Esophagus squamous epithelium (tissue), 5 donors: Measurements from ENCODE around the gene FNBP1L. TPM values are rescaled to one million over a fixed set of nuclear protein-coding genes. Genes with fewer than 3 reads are reported as not detected.

ENCODE experiments used
- DNase-seq: peaks from one replicate; lab custom pipeline; 2025; lab: John Stamatoyannopoulos, UW
- H3K27ac ChIP-seq, 4 donors: fragments of 200-600 bp; sonication (generic); one replicate each; pipeline ENCODE4 v1.5.1; 2016 to 2019; ENCODE audit warnings: mild to moderate bottlenecking in 1 of 4
- H3K27me3 ChIP-seq, 4 donors: fragments of 200-600 bp; sonication (generic); 1 replicate in 3 of 4; 2 replicates in 1 of 4; pipeline versions ENCODE4 v1.5.1 to v1.6.0; 2017 to 2021; ENCODE audit warnings: antibody characterized with exemption in 1 of 4
- H3K36me3 ChIP-seq, 3 donors: fragments of 200-600 bp; sonication (generic); one replicate each; pipeline ENCODE4 v1.5.1; 2016 to 2019
- H3K4me1 ChIP-seq, 3 donors: fragments of 200-600 bp; sonication (generic); one replicate each; pipeline ENCODE4 v1.5.1; 2017 to 2019
- H3K4me3 ChIP-seq, 4 donors: fragments of 200-600 bp; sonication (generic); 1 replicate in 3 of 4; 2 replicates in 1 of 4; pipeline ENCODE4 v1.5.1; 2016 to 2019; ENCODE audit warnings: mild to moderate bottlenecking in 2 of 4, moderate library complexity in 1 of 4
- H3K9me3 ChIP-seq, 3 donors: fragments of 200-600 bp; sonication (generic); one replicate each; pipeline ENCODE4 v1.5.1; 2016 to 2019
- POLR2A ChIP-seq, 4 donors: fragments of 450-650 bp; IDR thresholded peaks; one replicate each; pipeline ENCODE4 v1.6.1; 2017; ENCODE audit warnings: antibody characterized with exemption in 4 of 4, mild to moderate bottlenecking in 4 of 4, moderate library complexity in 3 of 4
- WGBS, 2 donors: methylation state at CpG; one replicate each; pipeline ENCODE4 v1.1.5; 2018; 5-methylcytosine and 5-hydroxymethylcytosine counted together
- intact Hi-C: fragments of 100-400 bp; cut with DNase I; formaldehyde crosslinking; loops from one replicate; pipeline ENCODE4 v1.15.0; 2022
- total RNA-seq, 4 donors: library from RNA; depleted of rRNA; stranded (reverse); fragments of >200 nt; gene quantifications; one replicate each; pipeline ENCODE4 v1.1.0, GENCODE V29; 2016
- TF ChIP-seq, protein P1 (sequence below), 6 experiments: fragments of 450-650 bp in 4 of 6; fragments of 200-600 bp in 2 of 6; sonication (generic) in 2 of 6; IDR thresholded peaks; one replicate each; pipeline ENCODE4 v1.5.1; 2016 to 2019; ENCODE audit warnings: antibody characterized with exemption in 6 of 6, mild to moderate bottlenecking in 4 of 6, moderate library complexity in 4 of 6
- donor health status: DM: yes; HTN: yes; CAD: no.

FNBP1L gene
- total RNA-seq, 4 donors from 2014 or later = 7.5 to 14.2 (median 9.0) TPM

DNA sequence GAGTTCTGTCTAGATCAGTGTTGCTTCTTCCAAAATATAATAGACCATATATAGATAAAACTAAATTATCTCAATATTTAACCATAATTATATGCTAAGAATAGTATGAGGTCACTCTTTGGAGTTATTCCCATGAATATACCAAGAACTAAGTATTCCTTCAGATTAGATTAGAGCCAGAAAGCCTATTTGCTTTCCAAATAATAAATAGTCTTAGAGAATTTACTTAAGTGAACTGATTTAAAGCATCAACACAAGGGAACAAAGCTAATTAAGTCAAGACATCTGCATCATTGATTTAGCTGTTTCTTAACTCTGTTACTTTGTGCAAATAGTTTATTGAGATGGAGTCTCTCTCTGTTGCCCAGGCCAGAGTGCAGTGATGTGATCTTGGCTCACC is 35.7 kb downstream of the FNBP1L start:
- H3K36me3 ChIP-seq = no peaks in the 10 kb centered on the region
- H3K27me3 ChIP-seq = no peaks in the 10 kb centered on the region
- TF ChIP-seq, protein P1, sequence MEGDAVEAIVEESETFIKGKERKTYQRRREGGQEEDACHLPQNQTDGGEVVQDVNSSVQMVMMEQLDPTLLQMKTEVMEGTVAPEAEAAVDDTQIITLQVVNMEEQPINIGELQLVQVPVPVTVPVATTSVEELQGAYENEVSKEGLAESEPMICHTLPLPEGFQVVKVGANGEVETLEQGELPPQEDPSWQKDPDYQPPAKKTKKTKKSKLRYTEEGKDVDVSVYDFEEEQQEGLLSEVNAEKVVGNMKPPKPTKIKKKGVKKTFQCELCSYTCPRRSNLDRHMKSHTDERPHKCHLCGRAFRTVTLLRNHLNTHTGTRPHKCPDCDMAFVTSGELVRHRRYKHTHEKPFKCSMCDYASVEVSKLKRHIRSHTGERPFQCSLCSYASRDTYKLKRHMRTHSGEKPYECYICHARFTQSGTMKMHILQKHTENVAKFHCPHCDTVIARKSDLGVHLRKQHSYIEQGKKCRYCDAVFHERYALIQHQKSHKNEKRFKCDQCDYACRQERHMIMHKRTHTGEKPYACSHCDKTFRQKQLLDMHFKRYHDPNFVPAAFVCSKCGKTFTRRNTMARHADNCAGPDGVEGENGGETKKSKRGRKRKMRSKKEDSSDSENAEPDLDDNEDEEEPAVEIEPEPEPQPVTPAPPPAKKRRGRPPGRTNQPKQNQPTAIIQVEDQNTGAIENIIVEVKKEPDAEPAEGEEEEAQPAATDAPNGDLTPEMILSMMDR (IDR thresholded peaks at IDR 0.05) = no peak
- TF ChIP-seq POLR2A (IDR thresholded peaks at IDR 0.05) = no peak
- H3K4me1 ChIP-seq = no peaks in the 10 kb centered on the region
- intact Hi-C loops = no loop called here
- H3K4me3 ChIP-seq = no peak overlapping the region
- H3K9me3 ChIP-seq = peaks cover 0 to 18% (median 4%) of the 10 kb centered on the region in 3 donors
- no peak for DNase-seq
- no peak overlapping the region for H3K27ac ChIP-seq

DNA sequence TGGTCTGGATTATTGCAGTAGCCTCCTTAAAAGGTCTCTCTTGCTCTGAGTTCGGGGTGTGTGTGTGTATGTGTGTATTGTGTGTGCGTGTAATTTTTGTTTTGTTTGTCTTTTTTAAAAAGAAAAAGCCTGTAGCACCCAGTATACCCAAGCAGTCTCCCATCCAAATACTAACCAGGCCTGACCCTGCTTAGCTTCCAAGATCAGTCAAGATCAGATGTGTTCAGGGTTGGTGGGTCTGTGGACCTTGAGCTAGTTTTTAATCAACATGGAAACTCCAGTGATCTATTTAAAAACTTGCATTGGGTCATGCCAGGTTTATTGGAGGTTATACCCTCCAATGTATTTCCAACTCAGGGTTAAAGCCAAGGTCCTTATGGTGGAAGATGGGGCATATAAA is 40.3 kb downstream of the FNBP1L start:
- Histone ChIP-seq H3K36me3 (no peaks in the 10 kb centered on the region), H3K4me1 (peaks cover 0 to 10% (median 0%) of the 10 kb centered on the region in 3 donors), H3K4me3 (no peak overlapping the region), H3K27ac (no peak overlapping the region), H3K9me3 (no peaks in the 10 kb centered on the region), H3K27me3 (no peaks in the 10 kb centered on the region)
- TF ChIP-seq, protein P1 (IDR thresholded peaks at IDR 0.05) = no peak
- no peak for TF ChIP-seq POLR2A (IDR thresholded peaks at IDR 0.05)
- no peak for DNase-seq
- 88 to 92% methylated on average over 2 of the region's 2 CpGs for WGBS, 2 donors
- intact Hi-C loops = no loop called here

DNA sequence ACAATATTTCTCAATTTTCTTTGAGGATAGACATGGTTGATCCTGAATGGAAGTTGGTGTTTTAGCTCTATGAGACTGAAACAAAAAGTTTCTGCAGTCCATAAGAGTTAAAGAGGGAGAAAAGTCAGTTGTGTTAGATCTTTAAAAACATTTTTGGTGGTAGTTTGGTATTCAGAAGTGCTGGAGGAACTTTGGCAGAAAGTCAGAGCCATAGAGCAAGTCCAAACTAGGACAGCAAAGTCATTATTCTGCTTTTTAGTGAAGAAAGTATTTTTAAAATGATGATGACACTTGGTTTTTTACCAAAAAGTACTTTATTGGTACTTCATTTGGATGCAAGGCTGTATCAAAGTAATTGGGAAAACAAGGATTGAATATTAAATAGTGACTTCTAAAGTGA is 41.8 kb downstream of the FNBP1L start:
- no peak for DNase-seq
- peaks cover 0 to 10% (median 0%) of the 10 kb centered on the region in 3 donors for H3K4me1 ChIP-seq
- H3K36me3 ChIP-seq = no peaks in the 10 kb centered on the region
- no peak overlapping the region for H3K27ac ChIP-seq
- intact Hi-C loops = no loop called here
- TF ChIP-seq POLR2A (IDR thresholded peaks at IDR 0.05) = no peak
- TF ChIP-seq, protein P1 (IDR thresholded peaks at IDR 0.05) = no peak
- no peaks in the 10 kb centered on the region for H3K9me3 ChIP-seq
- H3K4me3 ChIP-seq = no peak overlapping the region
- H3K27me3 ChIP-seq = no peaks in the 10 kb centered on the region

DNA sequence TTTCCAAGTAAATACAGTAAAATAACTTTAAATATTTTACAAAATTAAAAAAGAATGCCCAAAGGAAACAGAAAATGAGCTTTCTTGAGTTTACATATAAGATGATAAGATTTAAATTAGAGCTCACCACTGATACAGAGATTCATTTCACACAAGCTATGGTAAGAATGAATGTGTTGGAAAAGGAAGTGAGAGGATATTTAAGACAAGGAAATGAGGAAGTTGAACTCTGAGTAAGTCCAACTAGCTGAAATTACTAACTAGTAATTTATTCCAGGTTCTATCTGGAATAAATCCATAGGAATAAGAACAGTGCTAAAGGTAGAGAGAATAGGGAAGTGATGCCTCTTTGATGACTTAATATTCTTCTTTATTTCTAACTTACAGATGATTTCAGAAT is 42.4 kb downstream of the FNBP1L start:
- Histone ChIP-seq H3K27ac (no peak overlapping the region), H3K27me3 (no peaks in the 10 kb centered on the region), H3K36me3 (no peaks in the 10 kb centered on the region), H3K4me3 (no peak overlapping the region), H3K4me1 (peaks cover 0 to 10% (median 0%) of the 10 kb centered on the region in 3 donors), H3K9me3 (no peaks in the 10 kb centered on the region)
- TF ChIP-seq, protein P1 (IDR thresholded peaks at IDR 0.05) = no peak
- no peak for TF ChIP-seq POLR2A (IDR thresholded peaks at IDR 0.05)
- DNase-seq = no peak
- intact Hi-C loops = no loop called here

DNA sequence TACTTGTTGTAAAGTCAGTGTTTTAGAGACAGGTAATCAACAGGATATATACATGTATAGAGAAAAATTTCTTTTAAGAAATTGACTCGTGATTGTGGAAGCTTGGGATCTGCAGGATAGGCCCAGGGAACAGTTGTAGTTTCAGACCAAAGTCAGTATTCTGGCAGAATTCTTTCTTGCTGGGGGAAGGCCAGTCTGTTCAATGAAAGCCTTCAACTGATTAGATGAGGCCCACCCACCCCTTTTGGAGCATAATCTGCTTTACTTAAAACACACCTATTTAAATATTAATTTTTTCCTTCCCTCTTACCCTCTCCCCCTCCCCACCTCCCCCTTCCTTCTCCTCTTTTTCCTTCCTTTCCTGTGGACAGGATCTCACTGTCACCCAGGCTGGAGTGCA is 48.0 kb downstream of the FNBP1L start:
- Histone ChIP-seq H3K4me3 (no peak overlapping the region), H3K9me3 (no peaks in the 10 kb centered on the region), H3K36me3 (no peaks in the 10 kb centered on the region), H3K27me3 (no peaks in the 10 kb centered on the region), H3K27ac (no peak overlapping the region), H3K4me1 (no peaks in the 10 kb centered on the region)
- DNase-seq = no peak
- TF ChIP-seq POLR2A (IDR thresholded peaks at IDR 0.05) = no peak
- TF ChIP-seq, protein P1 (IDR thresholded peaks at IDR 0.05) = no peak
- intact Hi-C loops = no loop called here
- 86 to 94% methylated on average over 1 of the region's 1 CpG for WGBS, 2 donors
